ENCODE data around the gene OR6F1.
"Not testable (repeated sequence)": the region's sequence is repeated elsewhere in the genome, so short reads cannot be mapped to it uniquely, and the experiment has no call there.

Gene OR6F1

DNA sequence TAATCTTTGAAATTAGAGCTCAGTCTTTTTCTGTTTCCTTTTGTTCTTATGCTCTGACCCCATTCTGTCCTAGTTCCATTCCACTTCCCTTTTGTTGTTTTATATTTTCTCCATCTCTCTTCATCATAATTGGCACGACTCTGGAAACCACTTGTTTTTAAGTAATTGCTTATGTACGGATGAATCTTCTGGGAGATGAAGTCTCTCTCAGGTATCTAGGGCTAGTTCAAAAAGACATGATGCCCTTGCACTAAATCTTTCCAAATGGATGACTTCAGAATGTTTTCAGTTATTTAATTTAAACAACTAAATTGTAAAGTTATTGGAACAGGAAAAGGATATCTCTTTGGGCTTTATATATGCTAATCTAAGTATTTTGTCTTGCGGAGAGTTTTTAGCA is at the start of gene OR6F1:
Gene OR6F1 (minus strand): TSS at position 101 of the 400 bp plus-strand sequence. CDS start 3,891 bp downstream, outside the sequence.
- no peaks in the 10 kb centered on the region for H3K36me3 ChIP-seq (ENCODE audit: control insufficient read depth, insufficient read depth, low read length)
- peaks cover 60% of the 10 kb centered on the region for H3K9me3 ChIP-seq (ENCODE audit: control insufficient read depth, insufficient read depth, low read length)
- no peak within 1 kb of the TSS for H3K4me3 ChIP-seq (ENCODE audit: low read depth, low read length)
- H3K27ac ChIP-seq (ENCODE audit: low read depth, low read length): no peak within 1 kb of the TSS
- no peaks in the 10 kb centered on the region for H3K27me3 ChIP-seq (ENCODE audit: control insufficient read depth, insufficient read depth, low read length)
- no peak within 1 kb of the TSS for H3K9ac ChIP-seq (ENCODE audit: low read depth, low read length)
- no peaks in the 10 kb centered on the region for H3K4me1 ChIP-seq (ENCODE audit: control insufficient read depth, insufficient read depth, low read length)

DNA sequence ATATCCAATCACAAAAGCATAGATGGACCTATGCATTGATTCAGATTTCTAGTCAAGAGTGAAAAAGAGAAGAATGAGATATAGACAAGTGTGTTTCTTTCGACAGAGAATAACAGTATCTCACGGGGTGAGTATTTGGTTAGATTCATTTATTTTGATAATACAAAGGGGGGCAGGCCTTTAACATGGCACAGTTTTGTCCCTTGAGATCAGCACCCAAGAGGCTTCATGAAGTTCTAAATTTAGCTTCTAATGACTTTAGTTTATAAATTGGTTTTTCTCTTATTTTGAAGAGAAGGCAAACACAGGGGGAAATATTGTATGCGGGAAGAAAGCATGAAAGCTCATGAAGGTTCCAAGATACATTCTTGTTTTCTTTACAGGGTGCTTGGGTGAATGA is 44.0 kb upstream of the OR6F1 start, which contains the start of gene OR1C1:
Gene OR1C1 (minus strand): TSS at position 101 of the 400 bp plus-strand sequence. CDS start 2,150 bp downstream, outside the sequence.
- H3K27ac ChIP-seq (ENCODE audit: low read depth, low read length): no peak within 1 kb of the TSS
- H3K4me1 ChIP-seq (ENCODE audit: control insufficient read depth, insufficient read depth, low read length): no peaks in the 10 kb centered on the region
- H3K9me3 ChIP-seq (ENCODE audit: control insufficient read depth, insufficient read depth, low read length): peaks cover 47% of the 10 kb centered on the region
- no peak within 1 kb of the TSS for H3K9ac ChIP-seq (ENCODE audit: low read depth, low read length)
- no peaks in the 10 kb centered on the region for H3K27me3 ChIP-seq (ENCODE audit: control insufficient read depth, insufficient read depth, low read length)
- H3K36me3 ChIP-seq (ENCODE audit: control insufficient read depth, insufficient read depth, low read length): no peaks in the 10 kb centered on the region
- no peak within 1 kb of the TSS for H3K4me3 ChIP-seq (ENCODE audit: low read depth, low read length)

DNA sequence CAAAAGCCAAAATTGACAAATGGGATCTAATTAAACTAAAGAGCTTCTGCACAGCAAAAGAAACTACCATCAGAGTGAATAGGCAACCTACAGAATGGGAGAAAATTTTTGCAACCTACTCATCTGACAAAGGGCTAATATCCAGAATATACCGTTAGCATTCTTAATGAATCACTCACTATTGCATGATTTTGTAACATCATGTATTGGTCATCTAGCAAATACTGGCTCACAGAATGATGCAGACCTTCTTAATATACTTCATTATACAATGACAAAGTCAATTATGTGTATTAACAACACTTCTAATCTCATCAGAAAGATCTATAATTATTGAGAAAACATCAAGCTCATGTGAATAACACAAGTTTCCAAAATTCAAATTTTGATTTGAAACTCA is 37.9 kb upstream of the OR6F1 start:
- H3K9ac ChIP-seq (ENCODE audit: low read depth, low read length); H3K4me1 ChIP-seq (ENCODE audit: control insufficient read depth, insufficient read depth, low read length); H3K4me3 ChIP-seq (ENCODE audit: low read depth, low read length); H3K27me3 ChIP-seq (ENCODE audit: control insufficient read depth, insufficient read depth, low read length); H3K36me3 ChIP-seq (ENCODE audit: control insufficient read depth, insufficient read depth, low read length); H3K27ac ChIP-seq (ENCODE audit: low read depth, low read length): not testable (repeated sequence)
- peaks cover 54% of the 10 kb centered on the region for H3K9me3 ChIP-seq (ENCODE audit: control insufficient read depth, insufficient read depth, low read length)

DNA sequence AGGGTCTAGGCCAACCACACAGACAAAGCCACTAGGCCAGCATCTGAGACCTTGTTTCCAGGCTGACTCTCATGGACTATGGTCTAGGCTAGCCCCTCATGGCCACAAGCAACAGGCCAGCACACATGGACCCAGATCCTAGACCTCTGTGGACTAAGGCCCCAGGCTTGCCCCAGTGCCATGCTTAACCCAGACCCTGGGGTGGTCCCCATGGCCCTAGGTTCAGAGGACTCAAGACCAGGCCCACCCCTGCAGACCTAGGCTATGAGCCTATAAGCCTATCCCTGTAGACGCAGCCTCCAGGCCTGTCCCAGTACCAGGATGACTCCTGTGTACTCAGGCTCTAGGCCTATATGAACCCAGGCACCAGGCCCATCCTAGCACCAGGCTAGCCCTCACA is 33.4 kb upstream of the OR6F1 start:
- Histone ChIP-seq H3K27me3 (ENCODE audit: control insufficient read depth, insufficient read depth, low read length) (no peaks in the 10 kb centered on the region), H3K9me3 (ENCODE audit: control insufficient read depth, insufficient read depth, low read length) (peaks cover 42% of the 10 kb centered on the region), H3K27ac (ENCODE audit: low read depth, low read length) (no peak overlapping the region), H3K9ac (ENCODE audit: low read depth, low read length) (no peak overlapping the region), H3K4me3 (ENCODE audit: low read depth, low read length) (no peak overlapping the region), H3K36me3 (ENCODE audit: control insufficient read depth, insufficient read depth, low read length) (no peaks in the 10 kb centered on the region), H3K4me1 (ENCODE audit: control insufficient read depth, insufficient read depth, low read length) (no peaks in the 10 kb centered on the region)

DNA sequence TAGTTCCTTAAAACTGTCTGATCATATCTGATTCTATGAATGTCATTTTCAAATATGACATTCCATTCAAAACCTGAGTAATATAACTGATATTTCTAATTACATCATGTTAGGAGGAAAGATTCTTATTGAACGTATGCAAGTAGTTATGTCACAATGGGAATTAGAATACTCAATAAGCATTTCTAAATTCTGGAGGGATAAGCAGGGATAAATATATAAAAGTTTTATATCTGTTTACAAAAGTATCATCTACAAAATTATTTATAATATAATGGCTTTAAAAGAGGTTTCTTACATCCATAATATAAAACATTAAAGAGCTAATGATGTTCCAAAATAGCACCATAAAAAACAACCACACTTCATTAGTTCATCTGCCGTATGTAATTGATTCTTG is 31.6 kb upstream of the OR6F1 start, which contains the start of gene OR14A2:
Gene OR14A2 (minus strand): TSS at position 101 of the 400 bp plus-strand sequence.
- H3K36me3 ChIP-seq (ENCODE audit: control insufficient read depth, insufficient read depth, low read length): no peaks in the 10 kb centered on the region
- no peak within 1 kb of the TSS for H3K9ac ChIP-seq (ENCODE audit: low read depth, low read length)
- H3K27ac ChIP-seq (ENCODE audit: low read depth, low read length): no peak within 1 kb of the TSS
- H3K4me3 ChIP-seq (ENCODE audit: low read depth, low read length): no peak within 1 kb of the TSS
- peaks cover 49% of the 10 kb centered on the region for H3K9me3 ChIP-seq (ENCODE audit: control insufficient read depth, insufficient read depth, low read length)
- no peaks in the 10 kb centered on the region for H3K27me3 ChIP-seq (ENCODE audit: control insufficient read depth, insufficient read depth, low read length)
- H3K4me1 ChIP-seq (ENCODE audit: control insufficient read depth, insufficient read depth, low read length): no peaks in the 10 kb centered on the region

DNA sequence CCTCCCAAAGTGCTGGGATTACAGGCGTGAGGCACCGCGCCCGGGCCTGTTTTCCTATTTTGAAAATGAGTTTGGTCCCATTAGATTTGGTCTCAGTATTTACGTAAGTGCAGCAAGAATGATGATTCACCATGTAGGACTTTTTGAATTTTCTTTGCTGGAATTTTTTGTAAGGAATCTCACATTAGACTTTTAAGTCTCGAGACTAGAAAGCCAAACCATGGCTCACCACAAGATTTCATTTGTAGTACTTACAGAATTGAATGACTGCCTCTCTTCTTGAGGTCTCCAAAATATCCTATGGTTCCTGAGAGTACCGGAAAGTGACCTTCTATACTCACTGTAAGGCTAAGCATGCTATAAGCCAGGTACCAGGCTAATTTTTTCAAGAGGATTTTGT is 31.2 kb upstream of the OR6F1 start:
- no peaks in the 10 kb centered on the region for H3K27me3 ChIP-seq (ENCODE audit: control insufficient read depth, insufficient read depth, low read length)
- no peaks in the 10 kb centered on the region for H3K36me3 ChIP-seq (ENCODE audit: control insufficient read depth, insufficient read depth, low read length)
- no peaks in the 10 kb centered on the region for H3K4me1 ChIP-seq (ENCODE audit: control insufficient read depth, insufficient read depth, low read length)
- no peak overlapping the region for H3K9ac ChIP-seq (ENCODE audit: low read depth, low read length)
- no peak overlapping the region for H3K4me3 ChIP-seq (ENCODE audit: low read depth, low read length)
- no peak overlapping the region for H3K27ac ChIP-seq (ENCODE audit: low read depth, low read length)
- H3K9me3 ChIP-seq (ENCODE audit: control insufficient read depth, insufficient read depth, low read length): peaks cover 53% of the 10 kb centered on the region

DNA sequence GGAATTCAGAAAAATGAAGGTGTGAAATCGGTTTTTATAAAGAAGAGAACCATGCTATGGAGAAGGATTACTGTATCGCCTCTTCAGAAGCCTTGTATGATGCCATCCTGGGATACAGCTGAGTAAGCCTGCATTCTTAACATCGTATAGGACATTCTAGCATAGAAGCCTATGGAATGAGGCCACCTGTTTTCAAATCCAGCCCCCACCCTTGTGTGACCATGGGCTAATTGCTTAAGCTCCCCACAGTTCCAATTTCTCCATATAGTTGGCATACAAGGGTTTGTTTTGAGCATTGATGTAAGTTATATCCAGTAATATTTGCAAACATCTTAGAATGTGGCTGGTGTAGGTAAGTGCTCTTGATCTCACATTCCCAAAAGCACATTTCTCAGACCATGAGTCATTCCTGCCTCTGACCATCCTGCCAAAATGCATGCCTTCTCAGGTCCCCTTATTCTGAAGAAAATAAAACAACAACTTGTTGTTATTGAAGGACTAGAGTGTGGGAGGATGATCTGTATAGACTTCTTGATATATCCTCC is 30.0 kb upstream of the OR6F1 start:
- H3K27ac ChIP-seq (ENCODE audit: low read depth, low read length): no peak overlapping the region
- no peaks in the 10 kb centered on the region for H3K27me3 ChIP-seq (ENCODE audit: control insufficient read depth, insufficient read depth, low read length)
- H3K4me1 ChIP-seq (ENCODE audit: control insufficient read depth, insufficient read depth, low read length): no peaks in the 10 kb centered on the region
- peaks cover 52% of the 10 kb centered on the region for H3K9me3 ChIP-seq (ENCODE audit: control insufficient read depth, insufficient read depth, low read length)
- no peak overlapping the region for H3K4me3 ChIP-seq (ENCODE audit: low read depth, low read length)
- no peak overlapping the region for H3K9ac ChIP-seq (ENCODE audit: low read depth, low read length)
- H3K36me3 ChIP-seq (ENCODE audit: control insufficient read depth, insufficient read depth, low read length): no peaks in the 10 kb centered on the region

DNA sequence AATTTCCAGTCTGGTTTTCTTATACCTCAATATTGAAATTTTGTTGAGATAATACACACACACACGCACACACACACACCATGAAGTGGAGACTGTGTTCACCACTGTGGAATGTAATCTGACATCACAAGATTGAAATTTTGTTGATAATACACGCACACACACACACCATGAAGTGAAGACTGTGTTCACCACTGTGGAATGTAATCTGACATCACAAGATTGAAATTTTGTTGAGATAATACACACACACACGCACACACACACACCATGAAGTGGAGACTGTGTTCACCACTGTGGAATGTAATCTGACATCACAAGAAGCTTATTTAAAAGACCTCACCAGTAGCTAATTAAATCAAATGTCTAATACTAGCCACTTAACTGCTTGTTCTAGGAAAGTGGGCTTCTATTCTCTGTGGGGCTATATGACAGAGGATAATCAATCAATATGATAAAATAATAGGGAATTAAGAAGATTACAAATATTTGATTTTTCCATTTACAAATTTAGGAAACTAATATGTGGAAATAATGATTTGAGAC is 25.8 kb upstream of the OR6F1 start:
- peaks cover 40% of the 10 kb centered on the region for H3K9me3 ChIP-seq (ENCODE audit: control insufficient read depth, insufficient read depth, low read length)
- H3K9ac ChIP-seq (ENCODE audit: low read depth, low read length); H3K4me3 ChIP-seq (ENCODE audit: low read depth, low read length); H3K27ac ChIP-seq (ENCODE audit: low read depth, low read length); H3K4me1 ChIP-seq (ENCODE audit: control insufficient read depth, insufficient read depth, low read length); H3K27me3 ChIP-seq (ENCODE audit: control insufficient read depth, insufficient read depth, low read length); H3K36me3 ChIP-seq (ENCODE audit: control insufficient read depth, insufficient read depth, low read length): not testable (repeated sequence)

DNA sequence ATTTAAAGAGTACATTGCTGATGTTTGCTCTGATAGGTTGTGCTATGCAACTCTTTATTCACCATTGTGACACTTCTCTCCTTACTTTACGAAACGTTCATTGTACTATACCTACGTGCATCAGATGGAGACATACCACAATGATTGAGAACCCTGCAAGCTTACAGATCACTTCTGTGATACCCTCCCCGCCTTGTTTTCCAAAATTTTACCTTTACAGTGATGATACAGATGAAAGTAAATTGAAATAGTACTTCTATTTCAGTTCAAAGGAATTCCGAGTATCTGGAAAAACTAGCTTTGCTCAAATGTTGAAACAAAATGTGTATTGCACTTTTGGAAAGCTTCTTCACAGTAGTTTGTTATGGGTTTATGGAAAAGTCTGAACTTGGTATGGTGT is 25.3 kb upstream of the OR6F1 start:
- H3K27ac ChIP-seq (ENCODE audit: low read depth, low read length): no peak overlapping the region
- H3K36me3 ChIP-seq (ENCODE audit: control insufficient read depth, insufficient read depth, low read length): no peaks in the 10 kb centered on the region
- no peaks in the 10 kb centered on the region for H3K4me1 ChIP-seq (ENCODE audit: control insufficient read depth, insufficient read depth, low read length)
- no peaks in the 10 kb centered on the region for H3K27me3 ChIP-seq (ENCODE audit: control insufficient read depth, insufficient read depth, low read length)
- H3K9me3 ChIP-seq (ENCODE audit: control insufficient read depth, insufficient read depth, low read length): peaks cover 36% of the 10 kb centered on the region
- no peak overlapping the region for H3K9ac ChIP-seq (ENCODE audit: low read depth, low read length)
- H3K4me3 ChIP-seq (ENCODE audit: low read depth, low read length): no peak overlapping the region

DNA sequence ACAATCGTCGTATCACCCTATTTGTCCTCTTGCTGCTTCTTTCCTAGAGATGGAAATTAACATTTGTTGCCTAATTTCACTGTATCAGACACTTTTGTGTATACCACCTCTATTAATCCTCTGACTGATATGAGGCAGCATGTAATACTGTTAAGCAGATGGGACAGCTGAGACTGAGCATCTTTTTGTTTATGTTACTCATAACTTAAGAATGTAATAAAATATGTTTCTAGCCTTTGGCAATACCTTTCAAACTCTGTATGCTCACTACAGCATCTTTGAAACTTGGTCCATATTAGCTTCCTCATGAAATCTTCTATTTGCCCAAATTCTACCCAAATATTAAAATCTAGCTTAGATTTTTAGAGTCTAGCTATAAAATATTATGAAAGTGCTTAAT is 24.3 kb upstream of the OR6F1 start:
- Histone ChIP-seq H3K27me3 (ENCODE audit: control insufficient read depth, insufficient read depth, low read length) (no peaks in the 10 kb centered on the region), H3K27ac (ENCODE audit: low read depth, low read length) (no peak overlapping the region)

DNA sequence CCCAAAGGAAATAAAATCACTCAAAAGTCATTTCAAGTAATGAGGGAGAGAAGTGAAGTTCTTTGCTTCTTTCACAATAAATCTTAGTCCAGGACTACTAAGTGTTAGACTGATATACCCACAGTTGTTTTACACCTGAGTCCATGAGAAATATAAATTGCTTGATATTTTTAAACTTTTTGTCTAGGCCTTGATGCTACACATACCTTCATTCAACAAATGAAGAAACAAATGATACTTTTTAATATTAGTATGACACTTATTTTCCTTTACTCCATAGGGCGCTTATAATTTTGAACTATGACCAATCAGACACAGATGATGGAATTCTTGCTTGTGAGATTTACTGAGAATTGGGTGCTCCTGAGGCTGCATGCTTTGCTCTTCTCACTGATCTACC is 21.9 kb upstream of the OR6F1 start, which contains the start of gene OR14K1:
Gene OR14K1 (plus strand): TSS at position 301 of the 400 bp plus-strand sequence. CDS start 0 bp downstream, at position 301.
- Histone ChIP-seq H3K27ac (ENCODE audit: low read depth, low read length) (no peak within 1 kb of the TSS), H3K36me3 (ENCODE audit: control insufficient read depth, insufficient read depth, low read length) (no peaks in the 10 kb centered on the region), H3K4me1 (ENCODE audit: control insufficient read depth, insufficient read depth, low read length) (no peaks in the 10 kb centered on the region), H3K9me3 (ENCODE audit: control insufficient read depth, insufficient read depth, low read length) (peaks cover 38% of the 10 kb centered on the region), H3K27me3 (ENCODE audit: control insufficient read depth, insufficient read depth, low read length) (no peaks in the 10 kb centered on the region), H3K9ac (ENCODE audit: low read depth, low read length) (no peak within 1 kb of the TSS), H3K4me3 (ENCODE audit: low read depth, low read length) (no peak within 1 kb of the TSS)

More for the DNA sequence above, 24.3 kb upstream of the OR6F1 start:
- Histone ChIP-seq H3K9me3 (ENCODE audit: control insufficient read depth, insufficient read depth, low read length) (peaks cover 35% of the 10 kb centered on the region), H3K9ac (ENCODE audit: low read depth, low read length) (no peak overlapping the region), H3K4me3 (ENCODE audit: low read depth, low read length) (no peak overlapping the region), H3K36me3 (ENCODE audit: control insufficient read depth, insufficient read depth, low read length) (no peaks in the 10 kb centered on the region), H3K4me1 (ENCODE audit: control insufficient read depth, insufficient read depth, low read length) (no peaks in the 10 kb centered on the region)
